PFSK-1 (cell line): ENCODE results near the gene SDF4.

ENCODE experiments used
- FOXP2 ChIP-seq: optimal IDR thresholded peaks from 2 replicates; pipeline ENCODE3; 2011; ENCODE audit warnings: borderline replicate concordance, control low read depth, inconsistent platforms; ENCODE audit not compliant: insufficient read depth; ENCODE audit errors: extremely low read length, extremely low read depth
- POLR2AphosphoS5 ChIP-seq: IDR thresholded peaks from 2 replicates; pipeline ENCODE4 v1.6.1; 2012; ENCODE audit warnings: low read depth, mild to moderate bottlenecking, control low read depth, low read length, moderate library complexity
- SIN3A ChIP-seq: IDR thresholded peaks from 2 replicates; pipeline ENCODE4 v1.6.1; 2012; ENCODE audit warnings: mild to moderate bottlenecking, low read length, moderate library complexity, borderline replicate concordance; ENCODE audit not compliant: insufficient read depth
- TAF1 ChIP-seq: IDR thresholded peaks from 2 replicates; pipeline ENCODE4 v1.6.1; 2012; ENCODE audit warnings: low read length, control low read depth, borderline replicate concordance; ENCODE audit not compliant: insufficient read depth
- TF ChIP-seq, protein P1 (sequence below), 2 experiments: IDR thresholded peaks; 2 replicates each; pipeline versions ENCODE4 v1.6.1 to v1.8.0; 2011 to 2012; ENCODE audit warnings: low read depth in 2 of 2, low read length in 2 of 2, control low read depth in 1 of 2, inconsistent platforms in 1 of 2, mild to moderate bottlenecking in 1 of 2, moderate library complexity in 1 of 2; ENCODE audit not compliant: insufficient read depth in 1 of 2

Gene SDF4

DNA sequence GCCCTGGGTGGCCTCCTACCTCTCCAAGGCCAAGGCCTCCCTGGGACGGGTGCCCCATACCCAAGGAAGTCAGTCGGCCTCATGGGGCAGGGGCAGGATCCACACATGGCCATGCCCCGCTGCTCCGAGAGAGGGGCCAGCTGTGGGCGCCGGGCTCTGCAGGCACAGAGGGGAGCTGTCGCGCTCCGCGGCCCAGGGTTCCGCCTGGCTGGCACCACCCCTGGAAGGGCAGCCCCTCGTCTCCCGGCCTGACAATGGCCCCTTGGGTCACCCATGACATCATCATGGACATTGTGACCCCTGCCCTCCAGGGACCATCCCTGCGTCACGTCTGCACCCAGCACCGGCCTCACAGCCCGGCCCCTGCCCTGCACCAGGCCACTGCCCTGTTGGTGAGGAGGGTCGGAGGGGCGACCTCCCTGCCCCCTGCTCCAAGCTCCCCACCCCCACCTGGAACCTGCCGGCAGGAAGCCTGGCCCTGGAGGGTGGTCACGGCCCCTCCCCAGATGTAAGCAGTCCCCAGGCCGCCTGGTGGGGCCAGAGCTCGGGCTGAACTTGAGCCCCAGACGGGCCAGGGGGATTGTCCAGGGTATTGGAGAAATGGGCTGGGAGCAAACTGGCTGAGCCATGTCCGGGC is 52.3 kb downstream of the SDF4 start:
- TF ChIP-seq SIN3A (no peak), FOXP2 (no peak), TAF1 (no peak), POLR2AphosphoS5 (no peak)
- TF ChIP-seq, protein P1, sequence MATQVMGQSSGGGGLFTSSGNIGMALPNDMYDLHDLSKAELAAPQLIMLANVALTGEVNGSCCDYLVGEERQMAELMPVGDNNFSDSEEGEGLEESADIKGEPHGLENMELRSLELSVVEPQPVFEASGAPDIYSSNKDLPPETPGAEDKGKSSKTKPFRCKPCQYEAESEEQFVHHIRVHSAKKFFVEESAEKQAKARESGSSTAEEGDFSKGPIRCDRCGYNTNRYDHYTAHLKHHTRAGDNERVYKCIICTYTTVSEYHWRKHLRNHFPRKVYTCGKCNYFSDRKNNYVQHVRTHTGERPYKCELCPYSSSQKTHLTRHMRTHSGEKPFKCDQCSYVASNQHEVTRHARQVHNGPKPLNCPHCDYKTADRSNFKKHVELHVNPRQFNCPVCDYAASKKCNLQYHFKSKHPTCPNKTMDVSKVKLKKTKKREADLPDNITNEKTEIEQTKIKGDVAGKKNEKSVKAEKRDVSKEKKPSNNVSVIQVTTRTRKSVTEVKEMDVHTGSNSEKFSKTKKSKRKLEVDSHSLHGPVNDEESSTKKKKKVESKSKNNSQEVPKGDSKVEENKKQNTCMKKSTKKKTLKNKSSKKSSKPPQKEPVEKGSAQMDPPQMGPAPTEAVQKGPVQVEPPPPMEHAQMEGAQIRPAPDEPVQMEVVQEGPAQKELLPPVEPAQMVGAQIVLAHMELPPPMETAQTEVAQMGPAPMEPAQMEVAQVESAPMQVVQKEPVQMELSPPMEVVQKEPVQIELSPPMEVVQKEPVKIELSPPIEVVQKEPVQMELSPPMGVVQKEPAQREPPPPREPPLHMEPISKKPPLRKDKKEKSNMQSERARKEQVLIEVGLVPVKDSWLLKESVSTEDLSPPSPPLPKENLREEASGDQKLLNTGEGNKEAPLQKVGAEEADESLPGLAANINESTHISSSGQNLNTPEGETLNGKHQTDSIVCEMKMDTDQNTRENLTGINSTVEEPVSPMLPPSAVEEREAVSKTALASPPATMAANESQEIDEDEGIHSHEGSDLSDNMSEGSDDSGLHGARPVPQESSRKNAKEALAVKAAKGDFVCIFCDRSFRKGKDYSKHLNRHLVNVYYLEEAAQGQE (IDR thresholded peaks at IDR 0.05; ENCODE audit: insufficient read depth in 1 of 2, low read depth in 2 of 2, low read length in 2 of 2), result no peak

DNA sequence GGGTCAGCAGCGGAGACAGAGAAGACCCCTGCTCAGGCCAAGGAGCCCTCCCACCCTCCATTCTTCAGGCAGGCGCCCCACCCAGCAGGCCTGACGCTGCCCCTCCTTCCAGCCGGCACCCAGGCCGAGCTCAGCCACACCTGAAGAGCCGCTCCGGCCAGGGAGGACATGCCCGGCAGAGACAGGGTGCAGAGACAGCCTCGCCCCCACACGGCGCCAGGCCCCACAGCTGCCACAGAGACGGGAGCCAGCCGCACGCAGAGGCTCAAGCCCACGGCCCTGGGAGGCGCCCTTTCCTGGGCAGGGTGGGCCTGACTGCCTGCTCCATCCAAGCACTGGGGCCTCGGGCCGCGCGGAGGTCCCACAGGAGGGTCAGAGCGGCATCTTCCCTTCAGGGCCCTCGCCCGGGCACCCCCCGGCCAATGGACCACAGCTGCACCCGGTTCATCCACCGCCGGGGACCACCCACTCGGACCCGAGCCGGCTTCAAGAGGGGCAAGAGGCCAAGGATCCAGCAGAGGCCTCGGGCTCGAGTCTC is 52.9 kb downstream of the SDF4 start:
- no peak for TF ChIP-seq TAF1
- no peak for TF ChIP-seq FOXP2
- no peak for TF ChIP-seq POLR2AphosphoS5
- TF ChIP-seq, protein P1 (IDR thresholded peaks at IDR 0.05; ENCODE audit: insufficient read depth in 1 of 2, low read depth in 2 of 2, low read length in 2 of 2), result no peak
- TF ChIP-seq SIN3A, result no peak

DNA sequence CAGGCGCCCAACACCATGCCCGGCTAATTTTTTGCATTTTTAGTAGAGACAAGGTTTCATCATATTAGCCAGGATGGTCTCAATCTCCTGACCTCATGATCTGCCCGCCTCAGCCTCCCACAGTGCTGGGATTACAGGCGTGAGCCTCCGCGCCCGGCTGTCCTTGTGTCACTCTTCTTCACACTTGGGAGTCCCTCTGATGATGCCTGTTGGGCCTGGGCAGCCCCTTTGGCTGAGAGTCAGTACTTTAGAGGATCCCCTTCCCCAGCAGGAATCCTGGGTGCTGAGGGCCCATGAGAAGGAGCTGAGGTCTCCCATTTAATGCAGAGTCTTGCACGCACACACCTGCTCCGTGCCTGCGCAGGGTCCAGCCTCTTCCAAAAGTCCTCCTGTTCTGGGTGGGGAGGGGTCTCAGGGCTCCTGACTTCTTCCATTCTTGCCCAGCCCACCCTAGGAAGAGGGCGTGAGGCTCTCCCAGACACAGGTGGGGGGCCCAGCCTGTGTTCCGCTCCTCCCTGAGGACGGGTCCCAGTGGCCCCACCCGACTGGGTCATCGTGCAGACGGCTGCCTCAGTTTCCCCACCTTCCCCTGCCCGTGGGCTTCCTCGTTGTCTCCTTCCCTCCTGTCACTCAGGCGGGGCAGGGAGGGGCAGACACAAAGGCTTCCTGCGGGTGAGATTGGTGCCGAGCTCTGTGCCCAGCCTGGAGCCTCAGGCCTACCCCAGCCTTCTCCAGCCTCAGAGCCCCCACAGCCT is 54.2 kb downstream of the SDF4 start:
- TF ChIP-seq TAF1, result no peak
- no peak for TF ChIP-seq POLR2AphosphoS5
- TF ChIP-seq, protein P1 (IDR thresholded peaks at IDR 0.05; ENCODE audit: insufficient read depth in 1 of 2, low read depth in 2 of 2, low read length in 2 of 2), result no peak
- TF ChIP-seq FOXP2, result no peak
- TF ChIP-seq SIN3A, result no peak

DNA sequence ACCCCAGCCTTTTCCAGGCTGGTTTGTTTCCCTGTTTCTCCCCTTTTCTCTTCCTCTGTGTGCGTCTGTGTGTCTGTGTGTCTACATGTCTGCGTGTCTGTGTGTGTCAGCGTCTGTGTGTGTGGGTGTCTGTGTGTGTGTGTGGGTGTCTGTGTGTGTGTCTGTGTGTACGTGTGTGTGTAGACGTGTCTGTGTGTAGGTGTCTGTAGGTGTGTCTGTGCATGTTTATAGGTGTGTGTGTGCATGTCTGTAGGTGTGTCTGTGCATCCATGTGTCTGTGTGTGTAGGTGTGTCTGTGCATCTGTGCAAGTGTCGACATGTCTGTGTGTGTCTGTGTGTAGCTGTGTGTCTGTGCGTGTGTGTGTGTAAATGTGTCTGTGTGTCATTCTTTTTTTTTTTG is 54.9 kb downstream of the SDF4 start:
- TF ChIP-seq TAF1 (no peak), POLR2AphosphoS5 (no peak), FOXP2 (no peak), SIN3A (no peak)
- TF ChIP-seq, protein P1 (IDR thresholded peaks at IDR 0.05; ENCODE audit: insufficient read depth in 1 of 2, low read depth in 2 of 2, low read length in 2 of 2), result no peak
